HUES6 (cell line): Measurements from ENCODE around the gene TBCD.

Experiments used
- H3K27ac ChIP-seq: 2 replicates; pipeline ENCODE4 v1.7.0; 2013; ENCODE audit warnings: low read depth, mild to moderate bottlenecking, low read length, inconsistent platforms
- H3K27me3 ChIP-seq: 2 replicates; pipeline ENCODE4 v1.6.1; 2013; ENCODE audit warnings: low read length; ENCODE audit not compliant: control insufficient read depth, insufficient read depth
- H3K36me3 ChIP-seq: 2 replicates; pipeline ENCODE4 v1.6.1; 2013; ENCODE audit warnings: low read length; ENCODE audit not compliant: control insufficient read depth, insufficient read depth
- H3K4me1 ChIP-seq: 2 replicates; pipeline ENCODE4 v1.6.1; 2013; ENCODE audit warnings: low read length; ENCODE audit not compliant: control insufficient read depth, insufficient read depth
- H3K4me3 ChIP-seq: 2 replicates; pipeline ENCODE4 v1.5.1; 2013; ENCODE audit warnings: low read depth, low read length
- H3K9ac ChIP-seq: one replicate; pipeline ENCODE4 v1.6.1; 2013; ENCODE audit warnings: mild to moderate bottlenecking, low read length
- H3K9me3 ChIP-seq: 2 replicates; pipeline ENCODE4 v1.6.1; 2013; ENCODE audit warnings: low read depth, low read length; ENCODE audit not compliant: control insufficient read depth, insufficient read depth

TBCD gene

GRCh38 chr17:82806645-82807044 is 54.8 kb downstream of the TBCD start:
- Histone ChIP-seq H3K9me3 (peaks cover 3% of the 10 kb centered on the region), H3K9ac (no peak overlapping the region), H3K27ac (no peak overlapping the region), H3K4me1 (no peaks in the 10 kb centered on the region), H3K27me3 (no peaks in the 10 kb centered on the region), H3K36me3 (peaks cover 64% of the 10 kb centered on the region), H3K4me3 (no peak overlapping the region)

- Histone ChIP-seq H3K27ac (no peak overlapping the region), H3K4me1 (no peaks in the 10 kb centered on the region), H3K9me3 (no peaks in the 10 kb centered on the region), H3K9ac (no peak overlapping the region), H3K4me3 (no peak overlapping the region), H3K27me3 (no peaks in the 10 kb centered on the region), H3K36me3 (peaks cover 67% of the 10 kb centered on the region)
These were observed 55.2 kb downstream of the TBCD start for GRCh38 chr17:82807101-82807500.

- no peak overlapping the region for H3K27ac ChIP-seq
- peaks cover 68% of the 10 kb centered on the region for H3K36me3 ChIP-seq
- no peak overlapping the region for H3K4me3 ChIP-seq
- no peaks in the 10 kb centered on the region for H3K4me1 ChIP-seq
- no peaks in the 10 kb centered on the region for H3K27me3 ChIP-seq
- H3K9ac ChIP-seq: no peak overlapping the region
- no peaks in the 10 kb centered on the region for H3K9me3 ChIP-seq
These were observed 55.7 kb downstream of the TBCD start for GRCh38 chr17:82807562-82807961.

GRCh38 chr17:82808006-82808405 is 56.1 kb downstream of the TBCD start:
- H3K9me3 ChIP-seq: no peaks in the 10 kb centered on the region
- H3K9ac ChIP-seq: no peak overlapping the region
- H3K27ac ChIP-seq: no peak overlapping the region
- no peaks in the 10 kb centered on the region for H3K27me3 ChIP-seq
- H3K4me1 ChIP-seq: no peaks in the 10 kb centered on the region
- no peak overlapping the region for H3K4me3 ChIP-seq
- peaks cover 73% of the 10 kb centered on the region for H3K36me3 ChIP-seq

GRCh38 chr17:82808921-82809905 is 57.3 kb downstream of the TBCD start:
- Histone ChIP-seq H3K4me3 (no peak overlapping the region), H3K4me1 (no peaks in the 10 kb centered on the region), H3K36me3 (peaks cover 84% of the 10 kb centered on the region), H3K9me3 (no peaks in the 10 kb centered on the region), H3K9ac (no peak overlapping the region), H3K27me3 (no peaks in the 10 kb centered on the region), H3K27ac (no peak overlapping the region)

GRCh38 chr17:82810644-82811430 is 59.0 kb downstream of the TBCD start:
- Histone ChIP-seq H3K9ac (no peak overlapping the region), H3K9me3 (no peaks in the 10 kb centered on the region), H3K27me3 (no peaks in the 10 kb centered on the region), H3K4me3 (no peak overlapping the region), H3K27ac (no peak overlapping the region), H3K4me1 (no peaks in the 10 kb centered on the region), H3K36me3 (peaks cover 91% of the 10 kb centered on the region)

- Histone ChIP-seq H3K4me1 (no peaks in the 10 kb centered on the region), H3K36me3 (peaks cover 91% of the 10 kb centered on the region), H3K27me3 (no peaks in the 10 kb centered on the region), H3K27ac (no peak overlapping the region), H3K9me3 (0 out of 2 replicates have a peak, but pooled peaks cover 2% of the 10 kb centered on the region), H3K9ac (no peak overlapping the region), H3K4me3 (no peak overlapping the region)
These were observed 60.2 kb downstream of the TBCD start for GRCh38 chr17:82812058-82812457.

- H3K9ac ChIP-seq: no peak overlapping the region
- peaks cover 91% of the 10 kb centered on the region for H3K36me3 ChIP-seq
These were observed 60.7 kb downstream of the TBCD start for GRCh38 chr17:82812601-82813000.

GRCh38 chr17:82813299-82814051 is 61.6 kb downstream of the TBCD start:
- Histone ChIP-seq H3K9ac (no peak overlapping the region), H3K9me3 (peaks cover 13% of the 10 kb centered on the region), H3K4me3 (no peak overlapping the region), H3K36me3 (peaks cover 93% of the 10 kb centered on the region), H3K27ac (no peak overlapping the region), H3K27me3 (no peaks in the 10 kb centered on the region), H3K4me1 (no peaks in the 10 kb centered on the region)

More at GRCh38 chr17:82812601-82813000, 60.7 kb downstream of the TBCD start:
- no peak overlapping the region for H3K4me3 ChIP-seq
- peaks cover 5% of the 10 kb centered on the region; the same call in 1 of the 2 replicates for H3K9me3 ChIP-seq
- no peaks in the 10 kb centered on the region for H3K27me3 ChIP-seq
- H3K4me1 ChIP-seq: no peaks in the 10 kb centered on the region
- H3K27ac ChIP-seq: no peak overlapping the region

GRCh38 chr17:82814834-82815233 is 63.0 kb downstream of the TBCD start:
- no peaks in the 10 kb centered on the region for H3K4me1 ChIP-seq
- H3K36me3 ChIP-seq: peaks cover 94% of the 10 kb centered on the region
- peaks cover 25% of the 10 kb centered on the region for H3K9me3 ChIP-seq
- H3K27me3 ChIP-seq: no peaks in the 10 kb centered on the region
- no peak overlapping the region for H3K4me3 ChIP-seq
- H3K27ac ChIP-seq: no peak overlapping the region
- H3K9ac ChIP-seq: no peak overlapping the region
